ENCODE results near the gene BCKDHB.
"Not testable (repeated sequence)": the region's sequence is repeated elsewhere in the genome, so short reads cannot be mapped to it uniquely, and the experiment has no call there.

BCKDHB gene

DNA sequence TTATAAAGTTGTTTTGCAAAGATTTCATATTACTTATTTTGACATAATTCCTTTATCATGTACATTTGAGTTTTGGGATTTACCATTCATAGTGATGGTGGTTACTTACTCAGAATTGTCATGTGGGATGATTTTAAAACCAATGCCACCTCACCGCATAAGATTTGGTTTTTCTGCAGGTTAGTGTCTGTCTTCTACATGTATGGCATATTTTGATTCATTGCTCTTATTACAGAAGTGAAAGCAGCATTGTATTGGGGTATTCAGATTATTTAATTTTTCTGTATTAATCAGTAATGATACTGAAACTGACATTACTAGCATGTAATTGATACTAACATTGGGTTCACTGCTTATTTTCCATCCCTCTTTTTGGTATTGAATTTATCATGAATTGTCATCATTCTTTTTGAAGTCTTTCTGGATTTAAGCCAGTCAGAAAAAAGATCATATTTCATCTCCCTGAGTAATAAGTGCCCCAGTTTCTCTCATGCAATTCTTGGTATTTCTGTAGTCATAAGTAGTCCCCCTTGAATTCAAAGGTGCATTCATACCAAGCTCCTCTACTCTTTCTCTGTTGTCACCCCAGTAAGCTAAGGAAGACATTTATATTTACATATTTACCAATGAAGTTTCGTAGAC, 176.6 kb downstream of the BCKDHB start:
- in situ Hi-C loops (cut with HindIII; ENCODE audit: low pct_ligation_motif_present, low pct_unique_long_range_greater_than_20kb, low sequenced_read_pairs) = no loop called here

GRCh38 chr6:80287112-80287511, 180.6 kb downstream of the BCKDHB start:
- in situ Hi-C loops (cut with HindIII; ENCODE audit: low pct_ligation_motif_present, low pct_unique_long_range_greater_than_20kb, low sequenced_read_pairs) = no loop called here
- DNase-seq = no peak

More for the DNA sequence above, 176.6 kb downstream of the BCKDHB start:
- DNase-seq = no peak

GRCh38 chr6:80287607-80288006, 181.1 kb downstream of the BCKDHB start:
- in situ Hi-C loops (cut with HindIII; ENCODE audit: low pct_ligation_motif_present, low pct_unique_long_range_greater_than_20kb, low sequenced_read_pairs) = no loop called here
- no peak for DNase-seq

- in situ Hi-C loops (cut with HindIII; ENCODE audit: low pct_ligation_motif_present, low pct_unique_long_range_greater_than_20kb, low sequenced_read_pairs) = no loop called here
- no peak for DNase-seq
Measured at GRCh38 chr6:80289727-80290126, 183.3 kb downstream of the BCKDHB start.

GRCh38 chr6:80294531-80294930, 188.1 kb downstream of the BCKDHB start:
- in situ Hi-C loops (cut with HindIII; ENCODE audit: low pct_ligation_motif_present, low pct_unique_long_range_greater_than_20kb, low sequenced_read_pairs); DNase-seq: not testable (repeated sequence)

DNA sequence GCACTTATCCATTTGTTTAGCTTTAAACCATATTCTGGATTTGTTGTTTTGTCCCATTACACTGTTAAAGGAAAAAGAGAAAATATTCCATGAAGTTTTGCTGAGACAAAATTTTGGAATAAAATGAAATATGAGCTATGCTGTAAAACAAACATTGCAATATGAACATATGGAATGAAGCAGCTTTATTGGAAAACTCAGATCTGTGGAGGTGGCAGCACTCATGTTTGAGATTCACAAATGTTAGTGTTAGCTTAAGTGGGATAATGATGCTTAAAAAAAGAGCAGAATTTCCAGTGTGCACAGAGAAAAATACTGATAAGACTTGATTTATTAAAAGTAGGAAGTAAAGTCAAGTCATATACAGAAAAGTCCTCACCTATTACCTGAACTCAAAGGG, 196.2 kb downstream of the BCKDHB start:
- no peak for DNase-seq
- in situ Hi-C loops (cut with HindIII; ENCODE audit: low pct_ligation_motif_present, low pct_unique_long_range_greater_than_20kb, low sequenced_read_pairs) = no loop called here

DNA sequence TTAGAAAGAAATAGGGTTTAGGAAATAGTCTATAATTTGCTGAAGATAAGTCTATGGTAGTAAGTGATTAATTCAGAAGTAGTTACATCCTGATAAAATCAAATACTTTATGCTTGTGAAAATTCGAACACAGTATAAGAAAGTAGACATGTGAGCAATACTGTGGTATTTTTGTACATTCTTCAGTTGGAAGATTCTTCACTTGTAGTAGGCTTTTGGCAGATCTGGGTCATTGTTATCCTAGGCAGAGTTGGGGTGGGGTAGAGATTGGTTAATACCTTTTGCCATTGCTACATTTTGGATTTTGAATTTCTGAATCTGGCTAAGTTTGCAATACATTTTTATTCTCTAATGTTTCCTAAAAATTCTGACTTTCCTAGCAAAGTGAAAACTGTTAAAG, 197.5 kb downstream of the BCKDHB start:
- in situ Hi-C loops (cut with HindIII; ENCODE audit: low pct_ligation_motif_present, low pct_unique_long_range_greater_than_20kb, low sequenced_read_pairs) = no loop called here
- DNase-seq = no peak

DNA sequence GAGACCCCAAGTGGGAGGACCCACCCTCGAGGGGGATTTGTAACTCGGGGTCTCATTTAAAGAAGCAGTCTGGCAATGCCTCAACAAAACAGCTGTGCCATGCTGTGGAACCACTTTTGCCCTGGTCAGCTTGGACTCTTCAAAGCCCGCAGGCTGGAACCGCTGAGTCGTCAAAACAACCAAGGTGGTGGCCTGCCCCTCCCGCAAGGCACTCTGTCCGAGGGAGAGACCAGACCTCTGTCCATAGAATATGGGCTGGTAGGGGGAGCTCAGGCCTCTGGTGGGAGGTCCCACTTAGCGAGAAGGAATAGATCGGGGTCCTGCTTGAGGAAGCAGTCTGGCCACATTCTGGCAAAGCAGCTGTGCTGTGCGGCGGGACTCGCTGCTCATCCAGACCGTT, 208.1 kb downstream of the BCKDHB start:
- DNase-seq = no peak
- in situ Hi-C loops (cut with HindIII; ENCODE audit: low pct_ligation_motif_present, low pct_unique_long_range_greater_than_20kb, low sequenced_read_pairs) = no loop called here

- in situ Hi-C loops (cut with HindIII; ENCODE audit: low pct_ligation_motif_present, low pct_unique_long_range_greater_than_20kb, low sequenced_read_pairs) = no loop called here
Measured at GRCh38 chr6:80316686-80317231, 210.3 kb downstream of the BCKDHB start.

GRCh38 chr6:80319196-80319595, 212.7 kb downstream of the BCKDHB start:
- no peak for DNase-seq
- in situ Hi-C loops (cut with HindIII; ENCODE audit: low pct_ligation_motif_present, low pct_unique_long_range_greater_than_20kb, low sequenced_read_pairs) = no loop called here

More at GRCh38 chr6:80316686-80317231, 210.3 kb downstream of the BCKDHB start:
- DNase-seq = no peak

DNA sequence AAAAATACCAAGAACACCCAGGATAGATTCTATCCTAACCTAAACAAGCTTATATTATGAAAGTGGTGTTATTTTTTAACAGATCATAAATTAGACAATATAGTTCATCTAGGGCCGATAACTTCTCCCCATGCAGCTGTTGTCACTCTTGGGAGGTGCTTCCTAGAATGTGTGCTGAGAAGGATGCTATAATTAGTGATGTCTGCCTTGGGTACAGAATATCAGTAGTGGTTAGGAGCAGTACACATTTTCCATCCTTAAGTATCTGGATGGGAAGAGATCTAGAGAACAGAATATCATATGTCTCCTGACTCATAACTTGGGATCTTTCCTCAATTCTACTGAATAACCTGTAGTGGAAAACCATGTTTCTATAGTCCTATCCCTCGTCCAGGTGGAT, 214.5 kb downstream of the BCKDHB start:
- in situ Hi-C loops (cut with HindIII; ENCODE audit: low pct_ligation_motif_present, low pct_unique_long_range_greater_than_20kb, low sequenced_read_pairs) = no loop called here
- no peak for DNase-seq

DNA sequence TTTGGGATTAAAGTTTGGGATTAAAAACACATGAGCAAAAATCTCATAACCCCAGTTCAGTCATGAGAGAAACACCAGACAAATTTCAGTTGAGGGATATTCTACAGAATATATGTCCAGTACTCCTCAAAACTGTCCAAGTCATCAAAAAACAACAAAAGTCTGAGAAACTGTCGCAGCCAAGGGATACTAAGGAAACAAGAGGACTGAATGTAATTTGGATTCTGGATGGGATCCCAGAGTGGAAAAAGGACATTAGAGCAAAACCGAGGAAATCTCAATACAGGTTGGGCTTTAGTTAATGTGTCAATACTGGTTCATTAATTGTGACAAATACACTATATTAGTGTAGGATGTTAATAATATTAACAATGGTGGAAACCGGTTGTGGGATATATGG, 219.3 kb downstream of the BCKDHB start:
- in situ Hi-C loops (cut with HindIII; ENCODE audit: low pct_ligation_motif_present, low pct_unique_long_range_greater_than_20kb, low sequenced_read_pairs) = no loop called here
- DNase-seq = no peak

DNA sequence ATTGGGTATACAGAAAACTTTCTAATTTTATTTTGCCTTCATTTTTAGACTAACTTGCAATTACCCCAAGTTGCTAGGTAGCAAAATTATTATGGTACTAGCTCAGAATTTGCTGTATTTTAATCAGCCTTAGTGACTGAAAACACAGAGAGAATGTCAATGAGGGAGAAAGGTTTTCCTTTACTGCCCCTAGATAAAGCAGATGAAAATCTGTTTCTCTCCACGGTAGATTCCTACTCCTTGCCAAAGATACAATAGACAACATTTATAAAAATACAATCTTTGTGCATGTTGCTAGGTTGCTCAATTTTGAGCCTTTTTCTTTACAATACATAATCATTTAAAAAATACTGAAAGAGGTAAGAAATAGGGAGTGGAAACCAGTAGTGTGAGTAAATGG, 222.2 kb downstream of the BCKDHB start:
- in situ Hi-C loops (cut with HindIII; ENCODE audit: low pct_ligation_motif_present, low pct_unique_long_range_greater_than_20kb, low sequenced_read_pairs) = no loop called here
- DNase-seq = no peak

DNA sequence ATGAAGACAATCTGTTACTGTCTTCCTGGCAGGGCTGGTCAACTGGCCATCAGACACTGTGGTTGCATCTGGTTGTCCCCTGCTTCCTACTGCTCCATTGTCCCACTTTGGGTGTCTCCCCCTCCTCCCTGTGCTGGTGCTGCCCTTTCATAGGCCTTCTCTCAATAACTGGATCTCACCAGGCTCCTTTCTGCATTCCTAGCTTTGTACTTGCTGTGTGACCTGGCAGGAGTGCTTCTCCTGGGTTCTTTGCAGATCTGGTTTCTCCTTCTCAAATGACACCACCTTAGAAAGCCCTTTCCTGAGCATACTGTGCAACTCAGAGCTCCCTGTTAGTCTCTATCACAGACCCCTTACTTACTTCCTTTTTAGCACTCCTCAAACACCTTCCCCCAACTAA, 223.0 kb downstream of the BCKDHB start:
- in situ Hi-C loops (cut with HindIII; ENCODE audit: low pct_ligation_motif_present, low pct_unique_long_range_greater_than_20kb, low sequenced_read_pairs) = no loop called here
- DNase-seq = no peak

DNA sequence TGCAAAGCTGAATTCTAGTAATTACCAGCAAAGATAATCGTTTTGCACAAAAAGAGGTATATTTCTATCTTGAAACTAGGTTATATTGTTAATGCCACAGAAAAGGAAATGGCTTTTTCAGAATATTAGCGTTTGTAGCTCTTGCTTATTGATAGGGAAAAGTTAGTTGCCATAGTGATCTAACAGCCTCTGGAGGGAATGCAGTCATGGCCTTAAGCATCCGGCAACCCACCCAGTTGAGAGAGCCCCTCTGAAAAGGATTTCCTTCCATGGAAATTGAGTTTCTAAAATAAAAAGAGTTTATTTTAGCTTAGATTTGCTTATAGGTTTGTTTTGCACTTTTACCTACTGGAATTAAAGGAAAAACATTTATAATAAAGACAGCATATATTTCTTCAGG, 224.5 kb downstream of the BCKDHB start:
- in situ Hi-C loops (cut with HindIII; ENCODE audit: low pct_ligation_motif_present, low pct_unique_long_range_greater_than_20kb, low sequenced_read_pairs) = no loop called here
- DNase-seq = no peak

GRCh38 chr6:80331522-80331921, 225.1 kb downstream of the BCKDHB start:
- no peak for DNase-seq
- in situ Hi-C loops (cut with HindIII; ENCODE audit: low pct_ligation_motif_present, low pct_unique_long_range_greater_than_20kb, low sequenced_read_pairs) = no loop called here

- in situ Hi-C loops (cut with HindIII; ENCODE audit: low pct_ligation_motif_present, low pct_unique_long_range_greater_than_20kb, low sequenced_read_pairs) = no loop called here
- DNase-seq = no peak
Measured at GRCh38 chr6:80331974-80332373, 225.5 kb downstream of the BCKDHB start.

DNA sequence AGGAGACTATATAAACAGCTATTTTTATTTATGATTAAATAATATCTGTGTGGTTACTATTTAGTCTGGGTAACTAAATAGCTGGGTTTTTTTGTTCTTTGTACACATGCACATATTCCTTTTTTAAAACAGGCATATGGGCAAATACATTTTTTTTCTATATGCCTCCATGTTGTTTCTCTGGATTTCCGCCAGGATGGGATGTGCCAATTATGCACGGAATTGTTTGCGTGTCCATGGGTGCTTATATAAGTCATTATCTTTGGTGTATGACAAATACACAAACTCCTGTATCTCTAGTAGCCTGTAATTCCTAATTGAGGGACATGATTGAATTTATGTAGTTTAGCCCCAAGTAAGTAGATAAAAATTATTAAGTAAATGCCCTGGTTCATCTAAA, 226.9 kb downstream of the BCKDHB start:
- in situ Hi-C loops (cut with HindIII; ENCODE audit: low pct_ligation_motif_present, low pct_unique_long_range_greater_than_20kb, low sequenced_read_pairs) = no loop called here
- DNase-seq = no peak

- DNase-seq = no peak
- in situ Hi-C loops (cut with HindIII; ENCODE audit: low pct_ligation_motif_present, low pct_unique_long_range_greater_than_20kb, low sequenced_read_pairs) = no loop called here
Measured at GRCh38 chr6:80335121-80335531, 228.7 kb downstream of the BCKDHB start.

- in situ Hi-C loops (cut with HindIII; ENCODE audit: low pct_ligation_motif_present, low pct_unique_long_range_greater_than_20kb, low sequenced_read_pairs) = no loop called here
- no peak for DNase-seq
Measured at GRCh38 chr6:80336911-80337310, 230.4 kb downstream of the BCKDHB start.
